Vagina (tissue), 2 donors: ENCODE results near the gene ATP8B3.

Experiments
- CTCF ChIP-seq, 3 experiments: fragments of 450-650 bp in 2 of 3; fragments of 200-600 bp in 1 of 3; sonication (generic) in 1 of 3; IDR thresholded peaks; one replicate each; pipeline ENCODE4 v1.5.1; 2017 to 2019; ENCODE audit warnings: antibody characterized with exemption in 3 of 3, mild to moderate bottlenecking in 2 of 3, moderate library complexity in 2 of 3
- POLR2A ChIP-seq, 2 donors: fragments of 450-650 bp; IDR thresholded peaks; one replicate each; pipeline ENCODE4 v1.6.1; 2017; ENCODE audit warnings: antibody characterized with exemption in 2 of 2, mild to moderate bottlenecking in 2 of 2, moderate library complexity in 2 of 2

- TF ChIP-seq CTCF (IDR thresholded peaks at IDR 0.05) (no peak), POLR2A (IDR thresholded peaks at IDR 0.05) (no peak)
Observed at GRCh38 chr19:1742989-1743696, 68.9 kb downstream of the ATP8B3 start.
